Subcutaneous abdominal adipose tissue (tissue), 5 donors: Measurements from ENCODE around the gene DNPH1.

Experiments used
- H3K27ac ChIP-seq: one replicate; pipeline ENCODE4 v1.7.0; 2013; ENCODE audit warnings: low read depth, mild to moderate bottlenecking, inconsistent platforms, low read length, moderate library complexity
- H3K27me3 ChIP-seq, 5 donors: one replicate each; pipeline ENCODE4 v1.7.0; 2013; ENCODE audit warnings: low read length in 5 of 5, inconsistent platforms in 1 of 5; ENCODE audit not compliant: control insufficient read depth in 5 of 5, insufficient read depth in 4 of 5
- H3K36me3 ChIP-seq, 5 donors: one replicate each; pipeline ENCODE4 v1.7.0; 2013; ENCODE audit warnings: low read length in 5 of 5; ENCODE audit not compliant: control insufficient read depth in 5 of 5, insufficient read depth in 5 of 5
- H3K4me1 ChIP-seq, 5 donors: one replicate each; pipeline ENCODE4 v1.7.0; 2013; ENCODE audit warnings: low read length in 5 of 5, mild to moderate bottlenecking in 3 of 5, moderate library complexity in 1 of 5; ENCODE audit not compliant: control insufficient read depth in 5 of 5, insufficient read depth in 5 of 5
- H3K4me3 ChIP-seq, 5 donors: one replicate each; pipeline ENCODE4 v1.7.0; 2013; ENCODE audit warnings: low read length in 5 of 5, low read depth in 1 of 5
- H3K9ac ChIP-seq, 5 donors: one replicate each; pipeline ENCODE4 v1.7.0; 2013; ENCODE audit warnings: low read length in 5 of 5, mild to moderate bottlenecking in 4 of 5, moderate library complexity in 3 of 5
- H3K9me3 ChIP-seq, 5 donors: one replicate each; pipeline ENCODE4 v1.7.0; 2013; ENCODE audit warnings: low read length in 5 of 5; ENCODE audit not compliant: control insufficient read depth in 5 of 5
- donor health status: healthy.
- donor health status: healthy.
- donor health status: healthy.
- donor health status: healthy.
- donor health status: healthy.

DNPH1 gene

GRCh38 chr6:43263314-43264178 lies 34.3 kb upstream of the DNPH1 start:
- Histone ChIP-seq H3K27me3 (peaks cover 0 to 6% (median 0%) of the 10 kb centered on the region in 5 donors), H3K27ac (no peak overlapping the region), H3K36me3 (no peaks in the 10 kb centered on the region), H3K4me3 (no peak overlapping the region), H3K9ac (no peak overlapping the region), H3K9me3 (no peaks in the 10 kb centered on the region), H3K4me1 (peaks cover 2 to 8% (median 5%) of the 10 kb centered on the region in 5 donors)

GRCh38 chr6:43262780-43263313 lies 33.6 kb upstream of the DNPH1 start:
- H3K4me3 ChIP-seq: no peak overlapping the region
- no peak overlapping the region for H3K27ac ChIP-seq
- H3K9ac ChIP-seq: no peak overlapping the region
- H3K4me1 ChIP-seq: peaks cover 0 to 2% (median 0%) of the 10 kb centered on the region in 5 donors
- H3K9me3 ChIP-seq: no peaks in the 10 kb centered on the region
- H3K36me3 ChIP-seq: no peaks in the 10 kb centered on the region
- peaks cover 0 to 4% (median 2%) of the 10 kb centered on the region in 5 donors for H3K27me3 ChIP-seq

GRCh38 chr6:43262000-43262779 lies 32.9 kb upstream of the DNPH1 start:
- Histone ChIP-seq H3K27me3 (peaks cover 0 to 9% (median 3%) of the 10 kb centered on the region in 5 donors), H3K4me1 (no peaks in the 10 kb centered on the region), H3K36me3 (no peaks in the 10 kb centered on the region), H3K9me3 (no peaks in the 10 kb centered on the region), H3K9ac (no peak overlapping the region), H3K4me3 (no peak overlapping the region), H3K27ac (no peak overlapping the region)

- Histone ChIP-seq H3K36me3 (no peaks in the 10 kb centered on the region), H3K9me3 (no peaks in the 10 kb centered on the region), H3K27ac (no peak overlapping the region), H3K4me3 (no peak overlapping the region), H3K4me1 (no peaks in the 10 kb centered on the region), H3K9ac (no peak overlapping the region), H3K27me3 (peaks cover 0 to 15% (median 8%) of the 10 kb centered on the region in 5 donors)
Observed at GRCh38 chr6:43261198-43261597, 31.9 kb upstream of the DNPH1 start.

GRCh38 chr6:43260791-43261190 lies 31.5 kb upstream of the DNPH1 start:
- no peaks in the 10 kb centered on the region for H3K4me1 ChIP-seq
- no peak overlapping the region for H3K9ac ChIP-seq
- H3K36me3 ChIP-seq: no peaks in the 10 kb centered on the region
- H3K9me3 ChIP-seq: no peaks in the 10 kb centered on the region
- peaks cover 0 to 15% (median 9%) of the 10 kb centered on the region in 5 donors for H3K27me3 ChIP-seq
- H3K27ac ChIP-seq: no peak overlapping the region
- no peak overlapping the region for H3K4me3 ChIP-seq

- H3K4me1 ChIP-seq: no peaks in the 10 kb centered on the region
- no peaks in the 10 kb centered on the region for H3K9me3 ChIP-seq
- H3K9ac ChIP-seq: no peak overlapping the region
- no peak overlapping the region for H3K27ac ChIP-seq
- H3K27me3 ChIP-seq: peaks cover 0 to 25% (median 15%) of the 10 kb centered on the region in 5 donors
- no peak overlapping the region for H3K4me3 ChIP-seq
- no peaks in the 10 kb centered on the region for H3K36me3 ChIP-seq
Observed at GRCh38 chr6:43258807-43259686, 29.8 kb upstream of the DNPH1 start.

- H3K4me3 ChIP-seq: no peak overlapping the region
- H3K9me3 ChIP-seq: no peaks in the 10 kb centered on the region
- no peaks in the 10 kb centered on the region for H3K36me3 ChIP-seq
- H3K27me3 ChIP-seq: peaks cover 0 to 25% (median 18%) of the 10 kb centered on the region in 5 donors
- no peaks in the 10 kb centered on the region for H3K4me1 ChIP-seq
- H3K9ac ChIP-seq: no peak overlapping the region
- H3K27ac ChIP-seq: no peak overlapping the region
Observed at GRCh38 chr6:43258180-43258579, 28.9 kb upstream of the DNPH1 start.

GRCh38 chr6:43257367-43258145 lies 28.3 kb upstream of the DNPH1 start:
- peaks cover 5 to 31% (median 24%) of the 10 kb centered on the region in 5 donors for H3K27me3 ChIP-seq
- H3K4me3 ChIP-seq: no peak overlapping the region

More at GRCh38 chr6:43257367-43258145, 28.3 kb upstream of the DNPH1 start:
- Histone ChIP-seq H3K9ac (no peak overlapping the region), H3K9me3 (no peaks in the 10 kb centered on the region), H3K4me1 (no peaks in the 10 kb centered on the region), H3K27ac (no peak overlapping the region), H3K36me3 (no peaks in the 10 kb centered on the region)
